ENCODE data around the gene GSC2. TPM values are rescaled to one million over a fixed set of nuclear protein-coding genes. Genes with fewer than 3 reads are reported as not detected.
"Not testable (repeated sequence)": the region's sequence is repeated elsewhere in the genome, so short reads cannot be mapped to it uniquely, and the experiment has no call there.

GSC2 gene
- total RNA-seq, 1 donor from 2014 or later = not detected

DNA sequence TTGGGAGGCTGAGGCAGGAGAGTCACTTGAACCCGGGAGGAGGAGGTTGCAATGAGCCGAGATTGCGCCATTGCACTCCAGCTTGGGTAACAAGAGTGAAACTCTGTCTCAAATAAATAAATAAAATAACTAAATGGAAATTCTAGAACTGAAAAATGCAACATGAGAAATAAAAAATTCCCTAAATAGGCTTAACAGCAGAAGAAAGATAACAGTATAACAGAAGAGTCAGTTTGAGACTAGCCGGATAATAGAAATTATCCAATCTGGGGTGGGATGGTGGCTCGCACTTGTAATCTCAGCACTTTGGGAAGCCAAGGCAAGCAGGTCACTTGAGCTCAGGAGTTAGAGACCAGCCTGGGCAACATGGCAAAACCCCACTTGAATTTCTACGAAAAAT is 14.3 kb upstream of the GSC2 start:
- intact Hi-C loops (cut with micrococcal nuclease) = no loop called here

- intact Hi-C loops (cut with micrococcal nuclease) = not testable (repeated sequence)
These were observed 8.6 kb upstream of the GSC2 start for GRCh38 chr22:19158649-19159048.

- intact Hi-C loops (cut with micrococcal nuclease) = not testable (repeated sequence)
These were observed 6.0 kb upstream of the GSC2 start for GRCh38 chr22:19156109-19156508.

- intact Hi-C loops (cut with micrococcal nuclease) = no loop called here
These were observed 3.1 kb upstream of the GSC2 start for GRCh38 chr22:19152942-19153883.

- intact Hi-C loops (cut with micrococcal nuclease) = no loop called here
These were observed 1.5 kb upstream of the GSC2 start for GRCh38 chr22:19151329-19152191.

- intact Hi-C loops (cut with micrococcal nuclease) = no loop called here
These were observed 613 bp upstream of the GSC2 start for GRCh38 chr22:19150482-19151328.

DNA sequence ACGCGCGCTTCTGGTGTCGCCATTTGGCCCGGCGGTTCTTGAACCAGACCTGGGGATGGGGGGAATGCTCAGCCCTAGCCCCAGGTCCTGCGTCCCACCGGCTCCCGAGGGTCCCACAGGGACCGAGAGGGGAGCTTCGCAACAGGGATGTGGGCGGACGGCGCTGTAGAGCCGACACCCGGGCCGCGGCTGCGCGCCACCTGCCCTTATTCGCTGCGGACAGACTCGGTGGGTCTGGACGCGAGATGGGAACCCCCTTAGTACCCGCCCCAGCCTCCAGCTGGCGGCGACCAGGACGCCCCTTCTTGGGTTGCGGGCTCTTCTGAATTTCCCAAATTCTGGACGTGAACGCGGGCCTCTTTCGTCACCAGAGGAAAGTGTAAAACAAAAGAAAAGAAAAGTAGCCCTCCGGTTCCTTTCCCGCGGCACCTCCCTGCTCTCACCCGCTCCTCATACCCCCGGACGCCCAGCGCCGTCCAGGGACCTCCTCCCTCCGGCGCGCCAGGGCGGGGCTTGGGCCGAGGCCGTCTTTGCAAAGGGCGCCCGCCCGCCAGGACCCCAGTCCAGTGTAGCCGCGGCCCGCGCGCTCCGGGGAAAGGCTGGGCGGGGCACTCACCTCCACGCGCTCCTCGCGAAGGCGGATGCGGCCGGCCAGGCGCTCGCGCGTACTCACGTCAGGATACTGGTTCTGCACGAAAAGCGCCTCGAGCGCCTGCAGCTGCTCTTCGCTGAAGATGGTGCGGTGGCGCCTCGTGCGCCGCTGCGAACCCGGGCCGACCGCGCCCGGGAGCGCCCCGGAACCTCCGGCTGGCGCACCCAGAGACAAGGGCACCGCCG is 827 bp downstream of the GSC2 start:
- intact Hi-C loops (cut with micrococcal nuclease) = no loop called here

DNA sequence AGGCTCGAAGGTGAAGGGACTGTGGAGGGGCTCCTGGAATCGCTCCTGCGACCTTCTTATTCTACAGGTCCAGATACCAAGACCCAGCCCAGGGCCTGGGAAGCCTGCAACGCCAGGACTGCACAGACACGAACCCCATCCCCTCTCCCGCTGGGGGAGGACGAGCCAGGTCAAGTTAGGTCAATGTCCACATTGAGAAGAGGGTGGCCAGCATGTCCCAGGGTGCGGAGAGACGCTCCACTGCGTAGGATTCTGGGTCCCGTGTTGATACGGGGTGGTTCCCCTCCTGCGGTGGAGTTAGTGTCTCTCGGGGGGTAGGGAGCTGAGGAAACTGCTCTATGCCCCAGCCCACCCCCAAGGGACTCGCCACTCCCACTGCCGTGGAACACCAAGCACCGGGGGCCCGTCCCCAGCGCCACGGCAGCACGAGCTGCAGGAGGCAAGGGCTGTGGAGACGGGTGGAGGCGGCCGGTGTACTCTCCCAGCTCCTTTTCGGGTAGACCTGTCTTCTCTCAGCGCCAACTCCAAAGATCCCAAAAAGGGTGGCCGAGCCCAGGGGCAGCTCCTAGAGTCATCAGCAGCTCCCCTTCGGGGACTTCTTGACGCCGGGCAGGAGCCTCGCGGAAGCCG is 1.6 kb downstream of the GSC2 start:
- intact Hi-C loops (cut with micrococcal nuclease) = no loop called here

- intact Hi-C loops (cut with micrococcal nuclease) = no loop called here
These were observed 2.8 kb downstream of the GSC2 start for GRCh38 chr22:19147195-19147780.

DNA sequence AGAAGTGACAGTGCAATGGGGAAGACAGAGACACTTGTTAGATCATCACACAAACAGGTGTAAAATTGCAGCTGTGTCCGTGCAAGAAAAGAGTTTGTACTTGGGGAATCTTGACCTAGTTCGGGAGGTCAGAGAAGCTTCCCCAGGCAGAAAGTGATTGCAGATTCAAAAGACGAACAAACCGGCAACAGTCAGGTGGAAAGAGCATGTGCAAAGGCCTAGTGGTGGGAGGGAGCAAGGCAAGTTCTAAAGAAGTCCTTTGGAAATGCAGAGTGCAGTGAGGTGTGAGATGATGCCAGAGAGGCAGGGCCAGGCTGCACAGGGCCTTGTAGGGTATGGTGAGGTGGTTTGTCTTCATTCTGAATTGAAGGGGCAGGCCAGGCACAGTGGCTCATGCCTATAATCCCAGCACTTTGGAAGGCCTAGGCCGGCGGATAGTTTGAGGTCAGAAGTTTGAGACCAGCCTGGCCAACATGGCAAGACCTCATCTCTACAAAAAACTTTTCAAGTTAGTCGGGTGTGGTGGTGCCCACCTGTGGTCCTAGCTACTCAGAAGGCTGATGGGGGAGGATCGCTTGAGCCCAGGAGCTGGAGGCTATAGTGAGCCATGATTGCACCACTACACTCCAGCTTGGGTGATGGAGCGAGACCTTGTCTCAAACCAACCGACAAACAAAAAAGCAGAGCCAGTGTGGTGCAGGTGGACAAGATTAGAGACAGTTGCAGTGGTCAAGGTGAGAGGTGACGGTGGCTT is 3.7 kb downstream of the GSC2 start:
- intact Hi-C loops (cut with micrococcal nuclease) = no loop called here

DNA sequence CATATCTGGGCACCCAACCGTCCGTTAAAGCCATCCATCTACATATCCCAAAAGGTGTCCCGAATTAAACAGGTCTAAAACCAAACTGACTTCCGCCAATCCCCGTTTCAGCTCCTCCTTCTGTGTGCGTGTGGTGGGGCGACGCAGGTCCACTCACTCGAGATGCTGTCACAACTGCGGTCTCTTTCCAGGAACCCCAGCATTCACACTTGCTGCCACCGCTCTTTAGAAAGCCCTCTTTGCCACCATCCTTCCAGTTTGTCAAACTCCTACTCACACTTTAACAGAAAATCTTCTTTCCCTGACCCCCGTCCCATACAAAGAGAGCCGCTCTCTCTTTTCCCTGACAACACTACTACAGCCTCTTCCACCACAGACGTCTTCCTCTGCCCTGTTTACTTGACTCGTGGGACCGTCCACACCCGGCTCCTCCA is 6.1 kb downstream of the GSC2 start:
- intact Hi-C loops (cut with micrococcal nuclease) = loop anchor here (1.0 kb wide), 5 partner anchors 22 to 335 kb away; partner anchors contain the start of genes C22orf39, CDC45, DGCR2 and SLC25A1

- intact Hi-C loops (cut with micrococcal nuclease) = no loop called here
These were observed 6.9 kb downstream of the GSC2 start for GRCh38 chr22:19143212-19143611.

GRCh38 chr22:19142394-19142793 is 7.7 kb downstream of the GSC2 start:
- intact Hi-C loops (cut with micrococcal nuclease) = no loop called here

GRCh38 chr22:19139974-19140373 is 10.1 kb downstream of the GSC2 start:
- intact Hi-C loops (cut with micrococcal nuclease) = no loop called here

DNA sequence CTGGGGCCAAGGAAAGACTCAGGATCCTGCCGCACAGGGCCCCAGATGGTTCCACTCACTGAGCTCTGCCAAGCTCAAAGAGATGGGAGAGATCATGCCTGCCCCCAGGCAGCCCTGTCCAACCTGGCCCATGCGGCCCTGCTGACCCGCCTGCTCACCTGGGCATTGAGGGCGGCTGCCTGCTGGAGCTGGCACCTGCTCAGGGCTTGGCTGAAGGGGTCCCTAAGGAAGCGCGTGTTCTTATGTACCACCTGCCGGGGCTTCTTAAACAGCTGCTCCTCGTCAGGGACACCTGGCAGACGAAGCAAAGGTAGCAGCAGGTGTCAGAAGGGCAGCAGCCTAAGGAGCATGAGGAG is 11.1 kb downstream of the GSC2 start:
- intact Hi-C loops (cut with micrococcal nuclease) = no loop called here

DNA sequence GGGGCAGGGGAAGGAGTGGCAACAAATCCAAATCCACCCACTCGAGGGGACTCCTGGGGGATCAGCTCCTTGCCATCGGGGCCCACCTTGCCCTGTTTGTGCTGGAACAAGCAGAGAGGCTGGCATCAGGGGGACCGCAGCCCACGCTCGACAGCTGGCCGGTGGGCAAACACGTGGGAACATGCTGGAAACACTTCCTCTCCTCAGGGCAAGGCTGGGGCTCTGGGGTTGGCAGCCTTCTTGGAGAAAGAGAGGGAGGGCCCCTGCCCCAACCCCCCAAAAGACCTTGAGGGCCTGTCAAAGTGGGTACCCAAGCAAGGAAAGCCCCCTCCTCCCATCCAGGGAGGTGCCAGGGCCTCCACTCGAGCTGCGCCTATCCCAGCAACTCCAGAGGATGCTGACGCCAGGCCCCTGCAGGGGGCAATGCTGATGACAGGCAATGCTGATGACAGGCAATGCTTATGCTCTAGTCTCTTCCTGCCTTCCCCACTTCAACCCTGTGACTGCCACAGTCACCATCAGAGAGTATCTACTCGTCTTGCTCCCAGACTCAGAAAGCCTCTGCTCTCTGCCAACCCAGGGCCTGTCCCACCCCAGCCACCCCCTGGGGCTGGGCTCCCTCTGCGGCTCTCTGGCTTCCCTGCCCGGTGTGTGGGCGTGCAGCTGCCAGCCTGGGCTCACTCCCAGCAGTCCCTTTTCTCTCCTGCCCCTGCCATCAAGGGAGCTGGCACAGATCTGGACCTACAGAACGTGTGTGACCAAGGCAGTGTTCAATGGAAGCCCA is 11.7 kb downstream of the GSC2 start:
- intact Hi-C loops (cut with micrococcal nuclease) = no loop called here

DNA sequence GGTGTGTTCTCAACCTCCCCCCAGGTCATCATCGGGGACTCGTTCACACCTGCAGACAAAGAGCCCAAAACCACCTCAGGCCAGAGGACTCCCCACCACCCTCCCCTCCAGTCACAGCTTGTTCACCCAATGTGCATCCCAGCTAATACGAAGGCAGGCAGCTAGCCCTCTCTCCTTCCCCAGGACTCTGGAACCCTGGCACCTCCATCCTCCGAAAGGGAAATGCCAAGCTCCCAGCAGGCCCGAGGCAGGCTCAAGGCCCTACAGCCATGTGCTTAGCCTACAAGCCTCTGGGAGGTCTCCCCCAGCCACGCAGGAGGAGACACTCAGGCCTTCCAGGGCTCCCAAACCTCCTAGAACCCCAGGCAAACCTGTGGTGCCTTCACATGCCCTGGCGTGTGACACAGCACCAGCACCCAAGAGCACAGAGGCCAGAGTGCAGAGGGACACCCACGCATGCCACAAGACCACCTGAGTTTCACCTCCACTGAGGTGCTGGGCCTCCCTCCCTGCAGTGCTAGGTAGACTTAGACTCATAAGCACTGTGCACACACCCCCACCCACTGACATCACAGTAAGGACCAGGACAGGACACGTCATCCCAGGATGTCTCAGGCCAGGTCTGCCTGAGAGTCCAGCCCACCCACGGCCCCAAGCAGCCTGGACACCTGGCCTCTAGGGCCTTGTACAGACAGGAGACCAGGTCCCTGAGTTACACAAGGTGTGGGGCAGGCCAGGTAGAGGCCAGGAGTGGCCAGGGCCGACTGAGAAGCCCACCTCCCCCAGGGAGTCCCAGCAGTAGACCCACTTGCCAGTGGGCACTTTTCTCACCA is 12.5 kb downstream of the GSC2 start:
- intact Hi-C loops (cut with micrococcal nuclease) = no loop called here
